HG02885 (cell line): Measurements from ENCODE around the gene ZNF664.

Experiments used
- ATAC-seq: cut with Tn5 transposase; IDR thresholded peaks from one replicate; pipeline ENCODE4 v1.9.1; 2021; ENCODE audit warnings: mild to moderate bottlenecking; ENCODE audit not compliant: unreplicated experiment, poor library complexity

The ZNF664 gene

GRCh38 chr12:123957196-123957595 is 15.8 kb upstream of the ZNF664 start:
- ATAC-seq: no peak

- no peak for ATAC-seq
These were observed 14.6 kb upstream of the ZNF664 start for GRCh38 chr12:123958462-123958861.

GRCh38 chr12:123958876-123959275 is 14.1 kb upstream of the ZNF664 start:
- ATAC-seq: no peak

- no peak for ATAC-seq
These were observed 12.8 kb upstream of the ZNF664 start for GRCh38 chr12:123960029-123960735.

GRCh38 chr12:123960856-123961255 is 12.2 kb upstream of the ZNF664 start:
- ATAC-seq: no peak

- ATAC-seq: no peak
These were observed 11.2 kb upstream of the ZNF664 start for GRCh38 chr12:123961585-123962345.

GRCh38 chr12:123962513-123962912 is 10.5 kb upstream of the ZNF664 start:
- ATAC-seq: no peak

GRCh38 chr12:123963821-123964220 is 9.2 kb upstream of the ZNF664 start:
- no peak for ATAC-seq

- ATAC-seq: no peak
These were observed 7.6 kb upstream of the ZNF664 start for GRCh38 chr12:123965382-123965781.

GRCh38 chr12:123966596-123966995 is 6.4 kb upstream of the ZNF664 start:
- no peak for ATAC-seq

- ATAC-seq: no peak
These were observed 5.9 kb upstream of the ZNF664 start for GRCh38 chr12:123967121-123967586.

GRCh38 chr12:123971449-123971769 is 1.6 kb upstream of the ZNF664 start:
- ATAC-seq: no peak

GRCh38 chr12:123971770-123972456 is 1.1 kb upstream of the ZNF664 start:
- no peak for ATAC-seq

- ATAC-seq: peak; percentile 5
These were observed 732 bp downstream of the ZNF664 start for GRCh38 chr12:123973552-123974341.

- ATAC-seq: no peak
These were observed 3.3 kb downstream of the ZNF664 start for GRCh38 chr12:123976227-123976826.

GRCh38 chr12:123979566-123979965 is 6.6 kb downstream of the ZNF664 start:
- ATAC-seq: no peak

GRCh38 chr12:123982269-123982668 is 9.3 kb downstream of the ZNF664 start:
- no peak for ATAC-seq

- ATAC-seq: no peak
These were observed 10.9 kb downstream of the ZNF664 start for GRCh38 chr12:123983822-123984485.

GRCh38 chr12:123984903-123985302 is 11.9 kb downstream of the ZNF664 start:
- ATAC-seq: no peak
